OCI-LY1 (cell line): ENCODE measurements around the gene KRT8.

Source experiments
- H2AFZ ChIP-seq: fragments of 200-600 bp; sonication (generic), shearing (Covaris generic); 2 replicates; pipeline ENCODE4 v1.6.0; 2014; ENCODE audit warnings: antibody characterized with exemption, mild to moderate bottlenecking, low read length
- H3F3A ChIP-seq: fragments of 200-600 bp; sonication (generic), shearing (Covaris generic); 2 replicates; pipeline ENCODE4 v1.6.0; 2014; ENCODE audit warnings: mild to moderate bottlenecking, antibody characterized with exemption, low read length, moderate library complexity; ENCODE audit not compliant: insufficient read depth
- H3K27ac ChIP-seq: fragments of 200-600 bp; sonication (generic); 2 replicates; pipeline ENCODE4 v1.5.1; 2014; ENCODE audit warnings: low read length, mixed run types, mild to moderate bottlenecking, low read depth; ENCODE audit not compliant: poor library complexity, severe bottlenecking
- H3K27me3 ChIP-seq: fragments of 200-600 bp; sonication (generic); 2 replicates; pipeline ENCODE4 v1.6.0; 2014; ENCODE audit warnings: antibody characterized with exemption, mild to moderate bottlenecking, low read length, moderate library complexity; ENCODE audit not compliant: insufficient read depth
- H3K36me3 ChIP-seq: fragments of 200-600 bp; sonication (generic); 2 replicates; pipeline ENCODE4 v1.6.1; 2014; ENCODE audit warnings: mild to moderate bottlenecking, antibody characterized with exemption, low read length, moderate library complexity, mixed read lengths; ENCODE audit not compliant: insufficient read depth
- H3K4me1 ChIP-seq: fragments of 200-600 bp; sonication (generic); 2 replicates; pipeline ENCODE4 v1.5.1; 2014; ENCODE audit warnings: mild to moderate bottlenecking, low read length, moderate library complexity; ENCODE audit not compliant: insufficient read depth, severe bottlenecking
- H3K4me2 ChIP-seq: fragments of 200-600 bp; sonication (generic), shearing (Covaris generic); 2 replicates; pipeline ENCODE4 v1.6.1; 2014; ENCODE audit warnings: low read length
- H3K4me3 ChIP-seq: fragments of 200-600 bp; sonication (generic); 2 replicates; pipeline ENCODE4 v1.5.1; 2014; ENCODE audit warnings: low read length, low read depth, mild to moderate bottlenecking, mixed read lengths; ENCODE audit not compliant: poor library complexity, severe bottlenecking
- H3K79me2 ChIP-seq: fragments of 200-600 bp; shearing (Covaris generic); 2 replicates; pipeline ENCODE4 v1.6.1; 2016; ENCODE audit warnings: mixed run types, low read length, mixed read lengths; ENCODE audit not compliant: insufficient read depth
- H3K9ac ChIP-seq: fragments of 200-600 bp; sonication (generic), shearing (Covaris generic); 2 replicates; pipeline ENCODE4 v1.6.1; 2014; ENCODE audit warnings: mild to moderate bottlenecking, low read length, mixed read lengths
- H3K9me2 ChIP-seq: fragments of 200-600 bp; sonication (generic), shearing (Covaris generic); 2 replicates; pipeline ENCODE4 v1.6.1; 2014; ENCODE audit warnings: low read depth, mild to moderate bottlenecking, low read length, mixed read lengths
- H3K9me3 ChIP-seq: fragments of 200-600 bp; shearing (Covaris generic); 2 replicates; pipeline ENCODE4 v1.6.1; 2014; ENCODE audit warnings: low read length, mixed read lengths
- H4K20me1 ChIP-seq: fragments of 200-600 bp; sonication (generic), shearing (Covaris generic); 2 replicates; pipeline ENCODE4 v1.6.0; 2016; ENCODE audit warnings: mild to moderate bottlenecking, low read length; ENCODE audit not compliant: insufficient read depth
- CTCF ChIP-seq: fragments of 200-600 bp; sonication (generic), shearing (Covaris generic); IDR thresholded peaks from 2 replicates; pipeline ENCODE4 v1.5.1; 2017; ENCODE audit warnings: mild to moderate bottlenecking, antibody characterized with exemption, low read length, moderate library complexity, mixed read lengths
- EZH2 ChIP-seq: fragments of 200-600 bp; sonication (generic), shearing (Covaris generic); IDR thresholded peaks from 2 replicates; pipeline ENCODE4 v1.8.0; 2017; ENCODE audit warnings: borderline replicate concordance, mixed run types, mild to moderate bottlenecking, antibody characterized with exemption, low read length, moderate library complexity, mixed read lengths

The KRT8 gene

GRCh38 chr12:52865090-52865944 lies 39.6 kb downstream of the KRT8 start:
- no peaks in the 10 kb centered on the region for H3K36me3 ChIP-seq
- TF ChIP-seq EZH2: no peak
- peak; percentile 62 for TF ChIP-seq CTCF
- H3K4me2 ChIP-seq: no peak overlapping the region
- peaks cover 4% of the 10 kb centered on the region for H3K4me1 ChIP-seq
- no peaks in the 10 kb centered on the region for H3K9me3 ChIP-seq
- H3K27me3 ChIP-seq: no peaks in the 10 kb centered on the region; the same call in 1 of the 2 replicates
- no peaks in the 10 kb centered on the region for H4K20me1 ChIP-seq
- H3K9me2 ChIP-seq: no peaks in the 10 kb centered on the region
- no peak overlapping the region for H3K27ac ChIP-seq
- H3K4me3 ChIP-seq: no peak overlapping the region
- no peak overlapping the region for H3K9ac ChIP-seq
- no peaks in the 10 kb centered on the region for H3K79me2 ChIP-seq
- H3F3A ChIP-seq: no peaks in the 10 kb centered on the region
- no peak overlapping the region for H2AFZ ChIP-seq

GRCh38 chr12:52862023-52862422 lies 42.9 kb downstream of the KRT8 start:
- Histone ChIP-seq H3K9ac (no peak overlapping the region), H3K27ac (no peak overlapping the region), H3K9me2 (no peaks in the 10 kb centered on the region), H3K27me3 (no peaks in the 10 kb centered on the region), H3K4me3 (no peak overlapping the region), H3F3A (no peaks in the 10 kb centered on the region), H3K4me2 (no peak overlapping the region), H3K4me1 (no peaks in the 10 kb centered on the region), H3K36me3 (no peaks in the 10 kb centered on the region), H3K79me2 (no peaks in the 10 kb centered on the region), H3K9me3 (no peaks in the 10 kb centered on the region), H2AFZ (no peak overlapping the region), H4K20me1 (no peaks in the 10 kb centered on the region)
- TF ChIP-seq CTCF (no peak), EZH2 (no peak)

- no peak overlapping the region for H2AFZ ChIP-seq
- H3K36me3 ChIP-seq: no peaks in the 10 kb centered on the region
- TF ChIP-seq CTCF: no peak
- no peak for TF ChIP-seq EZH2
- no peaks in the 10 kb centered on the region for H3K79me2 ChIP-seq
- H3F3A ChIP-seq: no peaks in the 10 kb centered on the region
- no peaks in the 10 kb centered on the region for H4K20me1 ChIP-seq
- H3K4me1 ChIP-seq: no peaks in the 10 kb centered on the region
- no peak overlapping the region for H3K4me3 ChIP-seq
- H3K27me3 ChIP-seq: no peaks in the 10 kb centered on the region
- H3K9me3 ChIP-seq: no peaks in the 10 kb centered on the region
- H3K9ac ChIP-seq: no peak overlapping the region
- no peak overlapping the region for H3K4me2 ChIP-seq
- H3K27ac ChIP-seq: no peak overlapping the region
- H3K9me2 ChIP-seq: no peaks in the 10 kb centered on the region
Measured at GRCh38 chr12:52861511-52861910, 43.4 kb downstream of the KRT8 start.
